Trophoblast cell (in vitro differentiated cells and primary cell): ENCODE measurements around the gene NBPF1.
"Not testable (repeated sequence)": the region's sequence is repeated elsewhere in the genome, so short reads cannot be mapped to it uniquely, and the experiment has no call there.

Experiments used
- DNase-seq, 2 donors: peaks; one replicate each; pipeline ENCODE4 v3.0.0-alpha.2; 2016
- H2AFZ ChIP-seq: 2 replicates; pipeline ENCODE4 v1.6.1; 2013; ENCODE audit warnings: low read length, moderate library complexity, mild to moderate bottlenecking; ENCODE audit not compliant: insufficient read depth, poor library complexity
- H2AK5ac ChIP-seq: 2 replicates; pipeline ENCODE4 v1.6.1; 2013; ENCODE audit warnings: mild to moderate bottlenecking, low read length
- H2BK120ac ChIP-seq: 2 replicates; pipeline ENCODE4 v1.6.1; 2013; ENCODE audit warnings: low read length, mild to moderate bottlenecking, moderate library complexity; ENCODE audit not compliant: insufficient read depth, poor library complexity
- H2BK12ac ChIP-seq: 2 replicates; pipeline ENCODE4 v1.6.1; 2013; ENCODE audit warnings: mild to moderate bottlenecking, low read length, moderate library complexity
- H2BK5ac ChIP-seq: 2 replicates; pipeline ENCODE4 v1.6.1; 2013; ENCODE audit warnings: low read length, low read depth, moderate library complexity, mild to moderate bottlenecking; ENCODE audit not compliant: poor library complexity
- H3K14ac ChIP-seq: 2 replicates; pipeline ENCODE4 v1.6.1; 2013; ENCODE audit warnings: mild to moderate bottlenecking, low read length
- H3K18ac ChIP-seq: 2 replicates; pipeline ENCODE4 v1.6.1; 2013; ENCODE audit warnings: mild to moderate bottlenecking, low read length
- H3K23ac ChIP-seq: 2 replicates; pipeline ENCODE4 v1.6.1; 2013; ENCODE audit warnings: low read length
- H3K27ac ChIP-seq: 2 replicates; pipeline ENCODE4 v1.5.1; 2013; ENCODE audit warnings: low read depth, mild to moderate bottlenecking, inconsistent platforms, low read length, moderate library complexity
- H3K27me3 ChIP-seq: 2 replicates; pipeline ENCODE4 v1.6.1; 2013; ENCODE audit warnings: inconsistent platforms, mild to moderate bottlenecking, low read length, moderate library complexity; ENCODE audit not compliant: insufficient read depth
- H3K36me3 ChIP-seq, 2 experiments: 1 replicate in 1 of 2; 2 replicates in 1 of 2; pipeline ENCODE4 v1.6.1; 2013; ENCODE audit warnings: low read length in 2 of 2, mild to moderate bottlenecking in 2 of 2, moderate library complexity in 1 of 2; ENCODE audit not compliant: insufficient read depth in 2 of 2, control insufficient read depth in 1 of 2
- H3K4ac ChIP-seq: 2 replicates; pipeline ENCODE4 v1.6.1; 2013; ENCODE audit warnings: low read depth, mild to moderate bottlenecking, low read length, moderate library complexity
- H3K4me1 ChIP-seq, 2 experiments: 1 replicate in 1 of 2; 2 replicates in 1 of 2; pipeline ENCODE4 v1.6.1; 2013; ENCODE audit warnings: low read length in 2 of 2, mild to moderate bottlenecking in 2 of 2, moderate library complexity in 1 of 2; ENCODE audit not compliant: insufficient read depth in 2 of 2, control insufficient read depth in 1 of 2
- H3K4me2 ChIP-seq: 2 replicates; pipeline ENCODE4 v1.6.1; 2013; ENCODE audit warnings: inconsistent platforms, mild to moderate bottlenecking, low read length, moderate library complexity
- H3K4me3 ChIP-seq: 2 replicates; pipeline ENCODE4 v1.5.1; 2013; ENCODE audit warnings: mild to moderate bottlenecking, low read depth, low read length, inconsistent platforms
- H3K79me1 ChIP-seq: one replicate; pipeline ENCODE4 v1.6.1; 2013; ENCODE audit warnings: low read length
- H3K79me2 ChIP-seq: 2 replicates; pipeline ENCODE4 v1.6.1; 2013; ENCODE audit warnings: low read length, mild to moderate bottlenecking; ENCODE audit not compliant: control insufficient read depth, insufficient read depth, poor library complexity
- H3K9ac ChIP-seq: 2 replicates; pipeline ENCODE4 v1.6.1; 2013; ENCODE audit warnings: mild to moderate bottlenecking, low read length
- H3K9me3 ChIP-seq: 2 replicates; pipeline ENCODE4 v1.6.1; 2013; ENCODE audit warnings: low read depth, mild to moderate bottlenecking, control low read depth, inconsistent platforms, low read length; ENCODE audit not compliant: insufficient read depth
- H4K12ac ChIP-seq: 2 replicates; pipeline ENCODE4 v1.6.1; 2013; ENCODE audit warnings: low read depth, mild to moderate bottlenecking, low read length, moderate library complexity
- H4K8ac ChIP-seq: 2 replicates; pipeline ENCODE4 v1.6.1; 2013; ENCODE audit warnings: low read depth, mild to moderate bottlenecking, low read length, moderate library complexity
- H4K91ac ChIP-seq: one replicate; pipeline ENCODE4 v1.6.1; 2013; ENCODE audit warnings: low read depth, mild to moderate bottlenecking, low read length, moderate library complexity
- WGBS: extraction: QIAGEN DNeasy Blood & Tissue Kit; methylation state at CpG from one replicate; pipeline ENCODE4 v1.1.7; 2013; ENCODE audit warnings: missing lambda C conversion rate; ENCODE audit not compliant: insufficient read length, insufficient coverage; ENCODE audit errors: extremely low coverage; 5-methylcytosine and 5-hydroxymethylcytosine counted together

NBPF1 gene

DNA sequence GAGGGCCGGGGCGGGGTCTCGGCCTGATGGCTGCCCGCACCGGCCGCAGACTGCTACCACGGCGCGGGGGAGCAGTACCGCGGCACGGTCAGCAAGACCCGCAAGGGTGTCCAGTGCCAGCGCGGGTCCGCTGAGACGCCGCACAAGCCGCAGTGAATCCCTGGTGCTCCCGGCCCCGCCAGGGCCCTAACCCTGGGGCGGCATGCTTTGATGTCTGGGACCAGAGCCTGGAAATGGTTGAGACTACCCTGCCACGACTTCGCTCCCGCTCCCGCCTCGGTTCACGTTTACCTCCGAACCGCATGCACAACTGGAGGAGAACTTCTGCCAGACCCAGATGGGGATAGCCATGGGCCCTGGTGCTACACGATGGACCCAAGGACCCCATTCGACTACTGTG lies 34.9 kb upstream of the NBPF1 start:
- not testable (repeated sequence) for H2BK120ac ChIP-seq, H2AFZ ChIP-seq, H3K4ac ChIP-seq, H3K27ac ChIP-seq, H3K79me2 ChIP-seq, H3K14ac ChIP-seq, H3K23ac ChIP-seq, H3K9me3 ChIP-seq, H4K12ac ChIP-seq, DNase-seq, H3K27me3 ChIP-seq, H2BK5ac ChIP-seq, H3K79me1 ChIP-seq, H2AK5ac ChIP-seq, H3K9ac ChIP-seq, H2BK12ac ChIP-seq, H3K18ac ChIP-seq, H3K36me3 ChIP-seq, H4K91ac ChIP-seq, H4K8ac ChIP-seq, H3K4me3 ChIP-seq, H3K4me2 ChIP-seq
- no CpG with 5 or more reads among the region's 32 CpGs for WGBS
- peaks cover 13 to 15% of the 10 kb centered on the region in 2 experiments for H3K4me1 ChIP-seq

GRCh38 chr1:16647179-16648176 lies 34.1 kb upstream of the NBPF1 start:
- not testable (repeated sequence) for H3K14ac ChIP-seq, H3K36me3 ChIP-seq, H3K79me2 ChIP-seq, H2BK5ac ChIP-seq, H3K9me3 ChIP-seq, H4K12ac ChIP-seq, H3K4ac ChIP-seq, H3K79me1 ChIP-seq, H2AK5ac ChIP-seq, H3K27me3 ChIP-seq, H2BK12ac ChIP-seq, H2BK120ac ChIP-seq, H3K27ac ChIP-seq, H3K23ac ChIP-seq, H3K18ac ChIP-seq, H3K9ac ChIP-seq, H2AFZ ChIP-seq, DNase-seq, H4K8ac ChIP-seq, H4K91ac ChIP-seq
- peak overlapping the region; percentile 58 for H3K4me2 ChIP-seq
- H3K4me1 ChIP-seq: peaks cover 13 to 15% of the 10 kb centered on the region in 2 experiments
- no CpG with 5 or more reads among the region's 84 CpGs for WGBS
- H3K4me3 ChIP-seq: peak overlapping the region; percentile 63

DNA sequence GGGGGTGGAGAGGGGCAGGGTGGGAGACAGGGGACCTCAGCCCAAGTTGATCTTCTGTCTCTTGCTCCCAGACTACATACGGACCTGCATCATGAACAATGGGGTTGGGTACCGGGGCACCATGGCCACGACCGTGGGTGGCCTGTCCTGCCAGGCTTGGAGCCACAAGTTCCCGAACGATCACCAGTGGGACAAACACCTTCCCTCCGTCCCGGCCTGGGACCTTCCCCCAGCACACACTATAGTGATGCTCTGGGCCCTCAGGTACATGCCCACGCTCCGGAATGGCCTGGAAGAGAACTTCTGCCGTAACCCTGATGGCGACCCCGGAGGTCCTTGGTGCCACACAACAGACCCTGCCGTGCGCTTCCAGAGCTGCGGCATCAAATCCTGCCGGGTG lies 33.4 kb upstream of the NBPF1 start:
- not testable (repeated sequence) for H3K9me3 ChIP-seq, H2BK12ac ChIP-seq, H2BK120ac ChIP-seq, H4K8ac ChIP-seq, H2AFZ ChIP-seq, H3K27me3 ChIP-seq, H2BK5ac ChIP-seq, H3K23ac ChIP-seq, H3K9ac ChIP-seq, H3K4me2 ChIP-seq, H3K4ac ChIP-seq, H3K14ac ChIP-seq, H2AK5ac ChIP-seq, H4K12ac ChIP-seq, DNase-seq, H3K36me3 ChIP-seq, H3K79me1 ChIP-seq, H3K18ac ChIP-seq, H3K27ac ChIP-seq, H3K79me2 ChIP-seq, H4K91ac ChIP-seq, H3K4me3 ChIP-seq
- WGBS: no CpG with 5 or more reads among the region's 17 CpGs
- peaks cover 13 to 15% of the 10 kb centered on the region in 2 experiments for H3K4me1 ChIP-seq

DNA sequence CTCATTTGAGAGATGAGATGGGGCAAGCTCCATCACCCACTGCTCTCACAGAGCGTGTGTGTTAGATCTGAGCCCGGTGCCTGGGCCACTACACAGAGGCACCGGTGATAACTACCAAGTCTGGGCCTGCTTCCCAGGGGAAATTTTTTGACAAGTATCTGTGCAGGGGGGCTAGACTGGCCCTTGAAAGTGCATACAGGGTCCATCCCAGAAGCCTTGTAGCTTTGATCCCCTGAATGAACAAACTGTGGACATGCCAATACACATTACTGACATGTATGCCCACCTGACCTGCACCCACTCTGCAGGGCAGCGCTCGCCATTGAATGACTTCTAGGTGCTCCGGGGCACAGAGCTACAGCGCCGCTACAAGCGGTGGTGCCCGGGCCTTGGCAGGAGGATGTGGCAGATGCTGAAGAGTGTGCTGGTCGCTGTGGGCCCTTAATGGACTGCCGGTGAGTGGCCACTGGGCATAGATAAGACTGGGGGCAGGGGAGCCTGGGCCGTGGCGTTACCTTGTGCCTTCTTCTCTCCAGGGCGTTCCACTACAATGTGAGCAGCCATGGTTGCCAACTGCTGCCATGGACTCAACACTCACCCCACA lies 32.8 kb upstream of the NBPF1 start:
- not testable (repeated sequence) for H3K9me3 ChIP-seq, H3K79me1 ChIP-seq, H4K12ac ChIP-seq, DNase-seq, H3K79me2 ChIP-seq, H2AFZ ChIP-seq, H4K8ac ChIP-seq, H3K27me3 ChIP-seq, H3K4me2 ChIP-seq, H3K4ac ChIP-seq, H4K91ac ChIP-seq, H2BK5ac ChIP-seq, H3K9ac ChIP-seq, H3K23ac ChIP-seq, H2AK5ac ChIP-seq, H3K14ac ChIP-seq, H3K36me3 ChIP-seq, H2BK12ac ChIP-seq, H2BK120ac ChIP-seq, H3K4me3 ChIP-seq, H3K18ac ChIP-seq, H3K27ac ChIP-seq
- H3K4me1 ChIP-seq: peaks cover 13 to 15% of the 10 kb centered on the region in 2 experiments
- no CpG with 5 or more reads among the region's 15 CpGs for WGBS
